Measurements from ENCODE around the gene BRAP. TPM values are rescaled to one million over a fixed set of nuclear protein-coding genes. Genes with fewer than 3 reads are reported as not detected.
"Not testable (repeated sequence)": the region's sequence is repeated elsewhere in the genome, so short reads cannot be mapped to it uniquely, and the experiment has no call there.

The BRAP gene
- total RNA-seq, 1 experiment from 2014 or later = 14.3 TPM

DNA sequence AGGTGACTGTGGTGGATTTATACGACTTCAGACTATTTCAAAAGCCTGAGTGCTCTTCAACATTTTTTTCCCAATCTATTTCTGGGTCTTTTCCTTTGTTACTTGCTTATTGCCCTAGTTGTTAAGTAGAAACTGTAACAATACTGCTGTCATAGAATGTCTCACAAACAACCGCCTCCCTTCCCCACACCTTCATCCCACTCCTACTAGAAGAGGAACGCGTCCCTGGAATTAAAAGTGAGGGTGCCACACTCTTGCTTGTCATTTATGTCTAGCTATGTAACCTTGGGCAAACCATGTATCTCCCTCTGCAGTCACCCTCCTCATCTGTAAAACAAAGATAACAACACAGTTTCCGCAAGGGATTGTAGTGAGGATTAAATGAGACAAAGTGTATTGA lies 8.6 kb downstream of the BRAP start:
- no peak for DNase-seq (ENCODE audit: extremely low read depth, low read depth)

DNA sequence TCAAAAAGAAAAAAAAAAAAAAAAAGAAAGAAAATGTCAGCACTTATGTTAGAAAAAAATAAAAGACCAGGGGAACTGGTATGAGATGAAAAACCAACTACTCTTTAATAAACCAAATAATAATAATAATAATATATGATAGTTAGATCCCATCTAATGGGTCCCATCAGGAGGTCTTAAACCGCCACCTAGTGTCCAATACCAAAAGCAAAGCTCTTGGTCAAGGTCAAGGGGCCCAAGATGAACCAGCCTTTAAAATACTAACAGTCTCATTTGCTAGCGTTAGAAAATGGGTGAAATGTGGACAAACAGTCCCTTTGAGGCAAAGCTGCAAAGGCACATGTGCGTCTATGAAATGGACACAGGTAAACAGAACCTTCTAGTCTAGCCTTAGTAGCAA lies 12.3 kb downstream of the BRAP start:
- DNase-seq (ENCODE audit: extremely low read depth, low read depth) = peak; percentile 31

DNA sequence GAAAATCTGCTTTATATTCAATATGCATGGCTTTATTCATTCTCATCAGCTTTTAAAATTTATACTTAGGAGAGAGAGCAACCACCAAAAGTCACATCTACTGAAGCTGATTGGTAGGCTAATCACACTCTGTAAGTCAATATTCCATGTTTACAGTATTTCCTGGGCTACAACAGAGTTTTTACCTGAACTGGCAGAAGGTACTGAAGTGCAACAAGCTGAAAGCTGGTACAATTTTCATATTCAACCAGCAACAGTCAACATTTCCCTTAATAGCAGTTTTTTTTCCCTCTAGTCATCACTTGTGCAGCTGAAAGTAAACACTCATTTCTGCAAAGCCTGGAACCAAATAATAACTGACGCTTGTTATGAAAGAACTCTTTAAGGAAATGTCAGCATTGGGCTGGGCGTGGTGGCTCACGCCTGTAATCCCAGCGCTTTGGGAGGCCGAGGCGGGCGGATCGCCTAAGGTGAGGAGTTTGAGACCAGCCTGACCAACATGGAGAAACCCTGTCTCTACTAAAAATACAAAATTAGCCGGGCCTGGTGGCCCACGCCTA lies 12.9 kb downstream of the BRAP start:
- DNase-seq (ENCODE audit: extremely low read depth, low read depth) = no peak

DNA sequence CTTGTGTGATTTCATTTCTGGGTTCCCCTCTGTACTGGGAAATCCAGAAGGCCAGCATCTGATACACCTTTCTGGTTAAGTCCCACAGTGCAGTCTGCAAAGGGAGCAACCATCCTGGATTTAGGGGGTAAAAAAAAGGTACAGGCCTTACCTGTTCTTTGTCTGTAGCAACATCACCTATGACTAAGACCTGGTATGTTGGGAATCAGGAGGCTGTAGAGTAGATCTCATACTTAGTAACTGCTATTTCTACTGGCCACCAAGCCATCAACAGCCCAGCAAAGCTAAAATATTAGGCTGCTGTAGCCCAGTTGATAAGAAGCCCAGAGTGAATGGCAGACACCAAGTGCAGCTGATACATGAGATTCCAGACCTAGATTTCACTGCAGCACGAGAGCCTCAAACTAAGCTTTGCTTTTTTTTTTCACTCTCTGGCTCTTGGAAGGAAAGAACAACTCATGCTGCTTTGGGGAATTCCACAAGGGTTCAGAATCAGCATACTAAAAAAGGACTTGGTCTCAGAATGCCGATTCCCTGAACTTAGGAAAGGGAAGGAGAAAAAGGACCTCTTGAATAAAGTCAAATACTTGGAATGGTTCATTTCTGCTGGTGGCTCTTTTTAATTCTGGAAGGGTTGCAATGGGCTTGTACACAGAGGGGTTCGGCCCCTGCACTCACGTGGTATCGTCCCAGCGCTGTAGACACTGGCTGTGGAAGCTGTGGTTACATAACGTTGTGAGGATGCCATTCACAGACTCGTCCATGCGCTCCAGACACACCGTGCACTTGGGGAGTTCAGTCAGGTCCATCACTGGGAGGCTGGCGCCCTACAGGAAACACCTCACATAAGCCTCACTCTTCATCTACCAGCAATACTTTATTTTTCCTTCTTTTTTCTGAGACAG lies 20.5 kb downstream of the BRAP start:
- DNase-seq (ENCODE audit: extremely low read depth, low read depth) = no peak

DNA sequence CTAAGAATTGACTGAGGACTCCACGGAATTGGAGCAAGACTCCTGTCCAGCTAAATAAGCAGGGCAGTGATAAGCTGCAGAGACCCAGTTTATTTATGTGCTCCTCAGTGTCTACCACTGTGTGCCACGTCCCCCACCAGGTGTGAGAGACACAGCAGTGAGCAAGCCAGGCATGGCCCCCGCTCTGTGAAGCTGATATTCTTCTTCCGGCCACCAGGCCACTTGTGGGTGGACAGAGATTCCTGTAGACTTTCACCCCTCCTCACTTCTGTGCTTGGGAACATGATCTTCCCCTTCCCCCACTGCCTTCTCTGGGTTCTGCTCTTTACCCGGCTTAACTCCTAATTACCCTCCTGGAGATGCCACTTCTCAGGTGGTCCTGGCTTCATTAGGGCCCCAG lies 21.3 kb downstream of the BRAP start:
- DNase-seq (ENCODE audit: extremely low read depth, low read depth) = no peak

DNA sequence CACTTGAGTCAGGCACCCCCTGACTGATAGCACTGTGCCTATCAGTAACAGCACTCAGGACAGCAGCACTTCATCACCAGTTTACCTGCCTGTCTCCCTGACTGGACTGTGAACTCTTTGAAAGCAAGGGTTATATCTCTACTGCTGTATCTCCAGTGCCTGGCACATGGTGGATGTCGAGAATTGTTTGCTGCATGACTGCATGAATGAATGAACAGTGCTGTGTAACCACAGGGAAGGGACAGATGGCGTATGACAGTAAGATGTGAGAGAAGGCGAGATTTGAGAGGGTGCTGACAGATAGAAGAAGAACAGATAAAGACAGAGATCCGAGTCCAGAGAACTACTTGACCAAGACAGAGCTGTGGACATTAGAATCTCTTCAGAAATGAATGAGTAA lies 29.7 kb downstream of the BRAP start:
- DNase-seq (ENCODE audit: extremely low read depth, low read depth) = no peak

DNA sequence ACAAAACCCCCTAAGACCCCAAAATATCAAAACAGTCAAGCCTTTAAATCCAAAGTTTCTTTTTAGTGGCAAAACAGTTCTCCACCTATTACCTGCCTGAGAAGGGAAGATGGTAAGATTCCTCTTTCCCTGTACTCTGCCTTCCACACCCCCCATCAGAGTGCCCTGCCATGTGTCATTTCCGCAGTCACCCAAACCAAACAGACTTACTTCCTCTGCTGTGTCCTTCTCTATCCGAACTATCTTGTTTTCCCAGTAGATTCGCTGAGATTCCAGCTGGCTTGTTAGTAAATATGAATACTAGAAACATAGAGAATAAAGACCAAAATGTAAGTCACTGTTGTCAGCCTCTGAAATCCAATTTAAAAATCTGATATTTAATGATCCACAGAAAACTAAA lies 30.4 kb downstream of the BRAP start:
- no peak for DNase-seq (ENCODE audit: extremely low read depth, low read depth)

DNA sequence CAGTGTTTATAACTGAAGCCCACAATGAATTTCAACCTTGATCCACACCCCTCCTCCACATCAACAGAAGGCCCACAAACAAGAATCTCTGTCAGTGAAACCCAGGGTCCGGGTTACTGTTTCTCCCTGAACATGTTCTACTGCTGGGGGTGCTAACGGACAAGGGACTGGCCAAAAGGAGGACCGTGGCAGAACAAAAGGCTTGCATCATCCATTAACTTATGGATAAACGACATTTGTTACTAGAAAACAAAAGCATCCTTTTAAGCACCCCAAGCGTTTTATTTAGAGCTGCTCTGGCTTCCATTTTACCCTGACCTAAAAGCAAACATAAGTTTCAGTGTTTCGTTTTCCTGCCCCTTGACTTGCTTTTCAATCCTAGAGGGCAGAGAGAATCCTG lies 32.2 kb downstream of the BRAP start:
- no peak for DNase-seq (ENCODE audit: extremely low read depth, low read depth)

DNA sequence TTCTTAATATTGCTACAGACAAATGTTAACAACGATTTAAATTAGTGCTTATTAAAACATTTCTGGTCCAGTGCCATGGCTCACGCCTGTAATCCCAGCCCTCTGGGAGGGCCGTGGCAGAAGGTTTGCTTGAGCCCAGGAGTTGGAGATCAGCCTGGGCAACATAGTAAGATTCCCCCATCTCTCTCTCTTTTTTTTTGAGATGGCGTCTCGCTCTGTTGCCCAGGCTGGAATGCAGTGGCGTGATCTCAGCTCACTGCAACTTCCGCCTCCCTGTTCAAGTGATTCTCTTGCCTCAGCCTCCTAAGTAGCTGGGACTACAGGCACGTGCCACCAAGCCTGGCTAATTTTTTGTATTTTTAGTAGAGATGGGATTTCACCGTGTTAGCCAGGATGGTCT lies 33.2 kb downstream of the BRAP start:
- not testable (repeated sequence) for DNase-seq (ENCODE audit: extremely low read depth, low read depth)

DNA sequence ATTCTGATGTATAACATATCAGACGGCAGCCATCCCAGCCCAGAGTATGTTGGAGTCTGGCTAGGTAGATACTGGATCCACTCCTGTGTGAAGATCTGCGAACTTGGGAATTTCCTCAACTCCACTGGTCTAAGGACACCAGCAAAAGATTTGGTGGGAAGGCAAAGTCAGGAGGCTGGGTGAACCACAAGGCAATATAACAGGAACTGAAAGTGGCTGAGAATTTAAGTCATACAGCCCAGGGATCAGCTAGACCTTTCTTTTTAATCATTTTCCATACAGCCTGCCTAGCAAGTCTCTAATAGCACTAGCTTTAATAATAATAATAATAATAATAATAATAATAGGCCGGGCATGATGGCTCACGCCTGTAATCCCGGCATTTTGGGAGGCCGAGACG lies 34.8 kb downstream of the BRAP start:
- no peak for DNase-seq (ENCODE audit: extremely low read depth, low read depth)

DNA sequence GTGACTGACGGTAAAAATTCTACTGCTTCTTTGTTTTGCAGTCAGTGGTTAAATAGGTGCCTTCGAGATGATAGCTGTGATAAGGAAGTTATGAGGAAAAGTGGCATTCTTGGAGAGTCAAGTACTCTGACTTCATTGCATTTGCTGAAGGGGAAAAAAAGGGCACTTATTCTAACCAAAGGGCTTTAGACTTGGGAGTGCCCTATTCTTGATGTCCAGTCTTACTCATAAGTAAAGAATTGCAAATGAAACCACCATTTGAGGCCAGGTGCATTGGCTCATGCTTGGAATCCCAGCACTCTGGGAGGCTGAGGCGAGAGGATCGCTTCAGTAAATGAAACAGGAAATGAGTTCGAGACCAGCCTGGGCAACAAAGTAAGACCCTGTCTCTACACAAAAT lies 40.3 kb downstream of the BRAP start:
- DNase-seq (ENCODE audit: extremely low read depth, low read depth) = no peak

DNA sequence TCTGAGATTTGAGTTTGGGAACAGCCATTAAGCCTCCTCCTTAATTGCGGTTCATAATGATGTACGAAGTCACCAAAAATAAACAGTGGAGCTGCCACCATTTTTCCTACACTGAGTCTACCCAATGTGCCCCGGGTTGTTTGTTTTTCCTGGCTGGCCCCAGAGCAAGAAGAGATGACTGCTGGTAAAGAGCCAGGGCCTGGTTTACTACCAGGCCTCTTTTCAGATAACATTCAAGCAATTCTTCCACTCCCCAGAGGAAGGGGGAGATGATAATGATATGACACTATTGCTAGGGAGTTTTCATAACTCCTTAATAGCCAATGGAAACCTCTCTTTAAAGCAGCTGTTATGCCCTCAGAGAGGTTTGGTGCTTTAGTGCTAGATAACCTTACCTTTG lies 42.3 kb downstream of the BRAP start:
- no peak for DNase-seq (ENCODE audit: extremely low read depth, low read depth)

DNA sequence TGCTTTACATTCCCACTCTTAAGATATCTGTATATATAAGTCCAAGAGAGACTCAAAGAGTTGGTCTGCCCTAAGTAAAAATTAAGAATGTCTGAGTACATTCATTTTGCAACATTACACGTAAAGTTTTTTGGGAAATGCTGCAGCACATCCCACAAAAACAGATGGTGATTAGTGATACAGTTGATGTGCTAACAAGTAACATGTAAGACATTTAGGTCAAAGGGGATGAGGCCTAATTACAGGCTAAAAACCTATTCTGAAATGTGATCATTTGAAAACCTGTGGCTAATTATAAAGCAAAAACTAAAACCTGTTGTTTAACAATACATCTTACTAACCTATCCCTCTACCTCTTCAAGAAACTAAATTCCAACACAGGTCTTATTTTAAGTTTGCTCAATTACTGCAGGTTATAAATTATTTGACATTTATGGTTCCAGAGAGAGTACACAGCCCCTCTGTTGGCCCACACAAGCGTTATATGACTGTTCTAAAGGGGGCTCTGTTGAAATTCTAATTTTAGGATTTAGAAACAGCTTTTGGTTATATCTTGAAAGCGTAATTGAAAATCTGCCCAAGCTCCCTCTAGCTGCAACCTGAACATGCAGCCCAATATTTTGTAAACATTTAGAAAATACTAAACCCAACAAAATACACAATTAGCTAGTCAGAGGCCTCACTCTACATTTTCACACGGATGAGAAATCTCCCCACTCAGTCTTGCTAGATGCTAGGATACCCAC lies 42.9 kb downstream of the BRAP start:
- DNase-seq (ENCODE audit: extremely low read depth, low read depth) = no peak

DNA sequence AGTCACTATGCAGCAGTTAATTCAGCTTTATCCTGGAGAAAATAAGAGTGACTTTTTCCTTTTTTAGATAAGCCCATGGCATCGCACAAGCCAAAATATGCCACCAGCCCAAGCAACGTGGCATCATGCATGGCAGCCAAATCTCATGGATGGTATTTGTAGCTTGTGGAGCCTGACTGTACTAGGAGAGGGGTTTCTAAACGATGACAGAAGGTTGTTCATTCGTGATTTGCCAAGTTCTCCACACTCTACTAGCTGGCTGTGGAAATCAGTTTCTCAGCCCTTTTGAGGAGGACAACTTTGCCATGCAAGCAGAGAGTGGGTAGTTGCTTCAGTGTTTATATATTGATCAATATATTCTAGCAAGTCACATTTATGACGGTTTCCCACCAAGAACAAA lies 45.2 kb downstream of the BRAP start:
- DNase-seq (ENCODE audit: extremely low read depth, low read depth) = no peak

DNA sequence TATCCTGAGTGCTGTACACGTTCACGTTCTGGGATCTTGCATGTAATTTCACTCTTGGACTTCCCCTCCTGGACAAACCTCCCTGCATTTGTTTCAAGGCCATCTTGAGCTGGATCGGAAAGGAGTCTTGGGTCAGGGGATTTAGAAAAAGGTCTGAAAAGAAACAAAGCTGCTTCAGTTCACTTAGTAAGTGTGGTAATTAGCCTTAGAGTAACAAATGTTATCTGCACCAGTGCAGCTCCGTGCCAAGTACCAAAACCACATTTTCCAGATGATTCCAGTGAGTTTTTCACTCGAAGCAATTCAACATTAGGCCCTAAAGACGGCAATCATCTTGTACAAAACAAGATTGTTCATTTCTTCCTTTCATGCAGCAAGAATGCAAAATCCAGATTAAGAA lies 47.2 kb downstream of the BRAP start:
- DNase-seq (ENCODE audit: extremely low read depth, low read depth) = no peak

DNA sequence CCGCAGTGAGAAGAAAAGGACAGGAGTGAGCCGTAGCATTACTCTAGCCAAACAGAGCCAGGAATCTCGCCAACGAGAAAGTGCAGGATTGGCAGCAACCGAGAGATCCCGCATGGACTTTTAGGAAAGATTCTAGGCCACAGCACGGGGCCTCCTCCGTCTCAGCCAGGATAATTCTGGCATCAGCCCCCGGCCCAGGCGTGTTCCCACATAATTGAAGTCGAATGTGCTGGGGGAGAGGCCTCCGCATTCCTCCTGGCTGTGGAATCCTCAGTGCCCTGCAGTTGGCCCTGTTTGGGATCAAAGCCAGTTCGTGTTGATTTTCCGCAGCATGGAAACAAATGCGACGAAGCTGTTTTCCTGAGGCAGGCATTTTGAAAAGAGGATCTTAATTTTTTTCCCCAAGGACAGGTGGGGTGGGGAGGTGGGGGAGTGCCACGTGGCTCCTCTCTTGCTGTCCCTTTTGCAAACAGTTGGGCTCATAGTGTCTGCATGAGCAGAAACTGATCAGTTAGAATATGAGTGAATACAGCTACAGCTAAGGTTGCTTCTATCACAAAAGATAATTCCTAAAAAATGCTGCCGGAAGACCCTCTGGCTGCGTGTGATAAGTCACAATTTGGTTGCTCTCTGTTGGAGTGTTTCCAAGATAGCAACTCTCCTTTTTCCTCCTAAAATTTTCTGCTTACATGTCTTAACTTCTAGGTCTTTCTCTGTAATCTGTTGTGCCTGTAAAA lies 49.4 kb downstream of the BRAP start:
- no peak for DNase-seq (ENCODE audit: extremely low read depth, low read depth)

DNA sequence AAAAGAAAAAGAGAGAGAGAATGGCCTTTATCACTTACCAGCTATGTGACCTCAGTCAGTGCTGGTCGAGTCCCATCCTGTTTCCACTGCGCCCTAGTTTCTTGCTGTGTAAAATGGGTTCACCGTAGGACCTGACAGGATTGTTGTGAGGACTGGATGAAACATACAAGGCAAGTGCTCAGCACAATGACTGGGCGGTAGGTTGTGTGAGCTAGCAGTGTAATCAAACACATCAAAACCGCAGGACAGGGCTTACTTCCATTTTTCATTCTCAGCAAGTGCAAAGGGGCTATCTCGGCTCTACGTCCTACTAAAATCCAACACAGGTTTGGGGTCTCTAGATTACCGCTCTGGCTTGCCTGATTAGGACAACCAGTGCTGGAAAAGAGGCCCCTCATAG lies 50.2 kb downstream of the BRAP start:
- DNase-seq (ENCODE audit: extremely low read depth, low read depth) = no peak

DNA sequence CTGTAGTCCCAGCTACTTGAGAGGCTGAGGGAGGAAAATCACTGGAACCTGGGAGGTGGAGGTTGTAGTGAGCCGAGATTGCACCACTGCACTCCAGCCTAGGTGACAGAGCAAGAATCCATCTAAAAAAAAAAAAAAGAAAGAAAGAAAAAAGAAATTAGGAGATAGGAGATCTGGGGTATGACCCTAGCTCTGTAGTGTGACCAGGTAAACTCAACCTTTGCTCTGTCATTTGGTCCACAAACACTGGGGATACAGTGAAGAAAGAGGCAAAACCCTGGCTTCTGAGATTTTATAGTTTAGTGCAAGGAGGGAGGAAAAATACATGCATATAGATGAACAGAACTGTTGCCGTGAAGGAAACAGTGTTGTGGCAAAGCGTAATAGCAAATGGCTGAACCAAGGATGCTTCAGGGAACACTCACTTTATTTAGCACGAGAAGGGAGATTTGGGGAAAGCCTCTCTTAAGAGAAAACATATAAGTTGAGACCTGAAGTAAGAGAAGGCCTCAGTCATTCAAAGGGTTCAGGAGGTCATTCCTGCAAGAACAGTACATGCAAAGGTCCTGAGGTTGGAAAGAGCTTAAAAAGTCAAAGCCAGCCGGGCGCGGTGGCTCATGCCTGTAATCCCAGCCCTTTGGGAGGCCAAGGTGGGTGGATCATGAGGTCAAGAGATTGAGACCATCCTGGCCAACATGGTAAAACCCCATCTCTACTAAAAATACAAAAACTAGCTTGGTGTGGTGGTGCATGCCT lies 57.1 kb downstream of the BRAP start:
- DNase-seq (ENCODE audit: extremely low read depth, low read depth) = no peak

DNA sequence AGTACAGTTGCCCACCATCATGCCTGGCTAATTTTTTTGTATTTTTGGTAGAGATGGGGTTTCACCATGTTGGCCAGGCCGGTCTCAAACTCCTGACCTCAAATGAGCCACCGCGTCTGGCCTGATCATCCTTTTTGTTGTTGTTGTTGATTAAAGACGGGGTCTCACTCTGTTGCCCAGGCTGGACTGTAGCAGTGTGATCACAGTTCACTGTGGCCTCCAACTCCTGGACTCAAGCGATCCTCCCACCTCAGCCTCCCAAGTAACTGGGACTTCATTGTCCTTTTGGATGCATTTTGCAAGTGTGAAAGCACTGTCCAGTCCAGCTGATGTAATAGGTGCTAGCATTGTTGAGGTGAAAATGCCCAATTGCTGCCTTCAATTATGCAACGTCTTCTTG lies 59.5 kb downstream of the BRAP start:
- no peak for DNase-seq (ENCODE audit: extremely low read depth, low read depth)

DNA sequence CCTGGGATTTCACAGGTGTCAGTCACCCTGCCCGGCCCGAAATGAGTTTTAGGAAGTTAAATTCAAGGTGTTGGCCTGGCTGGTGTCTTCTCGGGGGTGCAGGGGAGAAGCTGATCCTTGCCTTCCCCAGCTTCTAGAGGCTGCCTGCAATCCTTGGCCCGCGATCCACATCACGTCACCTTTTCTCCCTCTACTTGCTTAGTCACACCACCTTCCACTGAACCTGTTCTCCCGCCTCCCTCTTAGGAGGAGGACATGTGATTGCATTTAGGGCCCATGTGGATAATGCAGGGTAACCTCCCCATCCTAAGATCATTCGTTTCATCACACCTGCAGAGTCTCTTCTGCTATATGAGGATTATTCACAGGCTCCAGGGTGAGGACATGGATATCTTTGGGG lies 61.2 kb downstream of the BRAP start:
- DNase-seq (ENCODE audit: extremely low read depth, low read depth) = no peak
